Suprapubic skin (tissue), 4 donors: ENCODE measurements around the gene CSTPP1. TPM values are rescaled to one million over a fixed set of nuclear protein-coding genes. Genes with fewer than 3 reads are reported as not detected.

Source experiments
- DNase-seq, 2 donors: peaks; one replicate each; pipeline ENCODE4 v3.0.0-alpha.2; 2019; ENCODE audit warnings: low spot score in 2 of 2
- H3K27ac ChIP-seq: fragments of 200-600 bp; sonication (generic); one replicate; pipeline ENCODE4 v1.5.1; 2019
- H3K27me3 ChIP-seq: fragments of 200-600 bp; sonication (generic); one replicate; pipeline ENCODE4 v1.5.1; 2019
- H3K36me3 ChIP-seq: fragments of 200-600 bp; sonication (generic); one replicate; pipeline ENCODE4 v1.5.1; 2019
- H3K4me1 ChIP-seq: fragments of 200-600 bp; sonication (generic); one replicate; pipeline ENCODE4 v1.5.1; 2019
- H3K4me3 ChIP-seq: fragments of 200-600 bp; sonication (generic); one replicate; pipeline ENCODE4 v1.5.1; 2019; ENCODE audit warnings: mild to moderate bottlenecking
- H3K9me3 ChIP-seq: fragments of 200-600 bp; sonication (generic); one replicate; pipeline ENCODE4 v1.5.1; 2019
- EP300 ChIP-seq: sonication (generic); formaldehyde crosslinking; IDR thresholded peaks from one replicate; pipeline ENCODE4 v1.6.1; 2017; ENCODE audit warnings: antibody characterized with exemption
- POLR2A ChIP-seq, 2 donors: fragments of 450-650 bp; IDR thresholded peaks; one replicate each; pipeline ENCODE4 v1.6.1; 2017; ENCODE audit warnings: antibody characterized with exemption in 2 of 2, mild to moderate bottlenecking in 2 of 2, moderate library complexity in 2 of 2
- POLR2AphosphoS5 ChIP-seq, 3 donors: sonication (generic); formaldehyde crosslinking; IDR thresholded peaks; one replicate each; pipeline ENCODE4 v1.6.1; 2017; ENCODE audit warnings: antibody characterized with exemption in 3 of 3
- WGBS: methylation state at CpG from one replicate; pipeline ENCODE4 v1.1.5; 2018; 5-methylcytosine and 5-hydroxymethylcytosine counted together
- total RNA-seq, 4 donors: library from RNA; depleted of rRNA; stranded (reverse); fragments of >200 nt; gene quantifications; one replicate each; pipeline ENCODE4 v1.1.0, GENCODE V29; 2016
- TF ChIP-seq, protein P1 (sequence below), 2 donors: fragments of 200-600 bp in 1 of 2; fragments of 450-650 bp in 1 of 2; sonication (generic) in 1 of 2; IDR thresholded peaks; one replicate each; pipeline ENCODE4 v1.5.1; 2016 to 2019; ENCODE audit warnings: antibody characterized with exemption in 2 of 2, mild to moderate bottlenecking in 1 of 2, moderate library complexity in 1 of 2

Gene CSTPP1
- total RNA-seq, 4 donors from 2014 or later, result 34.9 to 117 (median 48.1) TPM

DNA sequence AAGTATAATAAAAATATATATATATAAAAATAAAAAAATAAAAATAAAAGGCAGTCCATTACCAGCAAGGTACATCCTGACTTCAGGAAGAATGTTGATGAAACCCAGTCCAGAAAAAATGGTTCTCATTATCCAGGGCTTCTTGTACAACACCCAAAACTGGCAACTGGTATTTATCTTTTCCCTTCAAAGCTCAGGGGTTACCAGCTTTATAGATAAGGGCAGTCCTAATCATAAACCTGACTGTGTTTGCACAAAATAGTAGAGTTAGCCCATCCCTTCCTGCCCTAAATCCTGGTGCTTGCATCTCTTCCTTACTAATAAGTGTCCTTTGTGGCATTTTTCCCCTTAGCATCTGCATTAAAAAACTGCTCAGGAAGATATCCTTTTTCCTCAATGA is 97.5 kb downstream of the CSTPP1 start:
- DNase-seq, result no peak
- no peak overlapping the region for H3K4me3 ChIP-seq
- H3K9me3 ChIP-seq, result no peaks in the 10 kb centered on the region
- no peak for TF ChIP-seq POLR2A (IDR thresholded peaks at IDR 0.05)
- TF ChIP-seq POLR2AphosphoS5 (IDR thresholded peaks at IDR 0.05), result no peak
- TF ChIP-seq, protein P1, sequence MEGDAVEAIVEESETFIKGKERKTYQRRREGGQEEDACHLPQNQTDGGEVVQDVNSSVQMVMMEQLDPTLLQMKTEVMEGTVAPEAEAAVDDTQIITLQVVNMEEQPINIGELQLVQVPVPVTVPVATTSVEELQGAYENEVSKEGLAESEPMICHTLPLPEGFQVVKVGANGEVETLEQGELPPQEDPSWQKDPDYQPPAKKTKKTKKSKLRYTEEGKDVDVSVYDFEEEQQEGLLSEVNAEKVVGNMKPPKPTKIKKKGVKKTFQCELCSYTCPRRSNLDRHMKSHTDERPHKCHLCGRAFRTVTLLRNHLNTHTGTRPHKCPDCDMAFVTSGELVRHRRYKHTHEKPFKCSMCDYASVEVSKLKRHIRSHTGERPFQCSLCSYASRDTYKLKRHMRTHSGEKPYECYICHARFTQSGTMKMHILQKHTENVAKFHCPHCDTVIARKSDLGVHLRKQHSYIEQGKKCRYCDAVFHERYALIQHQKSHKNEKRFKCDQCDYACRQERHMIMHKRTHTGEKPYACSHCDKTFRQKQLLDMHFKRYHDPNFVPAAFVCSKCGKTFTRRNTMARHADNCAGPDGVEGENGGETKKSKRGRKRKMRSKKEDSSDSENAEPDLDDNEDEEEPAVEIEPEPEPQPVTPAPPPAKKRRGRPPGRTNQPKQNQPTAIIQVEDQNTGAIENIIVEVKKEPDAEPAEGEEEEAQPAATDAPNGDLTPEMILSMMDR (IDR thresholded peaks at IDR 0.05), result no peak
- no peaks in the 10 kb centered on the region for H3K36me3 ChIP-seq
- H3K4me1 ChIP-seq, result no peaks in the 10 kb centered on the region
- no peaks in the 10 kb centered on the region for H3K27me3 ChIP-seq
- H3K27ac ChIP-seq, result no peak overlapping the region

DNA sequence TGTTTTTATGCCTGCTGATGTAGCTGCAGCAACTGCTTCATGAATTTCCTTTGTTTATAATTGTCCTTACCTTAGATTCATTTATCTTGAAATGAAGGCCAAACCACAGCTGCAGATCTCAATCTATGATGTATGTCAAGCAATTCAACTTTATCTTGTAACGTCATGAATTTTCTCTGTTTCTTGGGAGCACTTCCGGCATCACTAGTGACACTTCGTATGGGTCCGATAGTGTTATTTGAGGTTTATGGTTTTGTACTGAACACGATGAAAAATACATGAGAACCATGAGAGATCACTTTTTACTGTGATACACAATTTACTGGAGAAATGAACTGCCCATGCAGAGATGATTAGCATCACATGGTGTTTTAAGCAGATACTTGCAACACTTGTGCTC is 98.5 kb downstream of the CSTPP1 start:
- H3K4me1 ChIP-seq, result no peaks in the 10 kb centered on the region
- H3K36me3 ChIP-seq, result no peaks in the 10 kb centered on the region
- H3K27me3 ChIP-seq, result no peaks in the 10 kb centered on the region
- no peak overlapping the region for H3K27ac ChIP-seq
- no peak overlapping the region for H3K4me3 ChIP-seq
- TF ChIP-seq POLR2A (IDR thresholded peaks at IDR 0.05) (no peak), POLR2AphosphoS5 (IDR thresholded peaks at IDR 0.05) (no peak), EP300 (no peak)
- TF ChIP-seq, protein P1 (IDR thresholded peaks at IDR 0.05), result no peak
- no peak for DNase-seq
- H3K9me3 ChIP-seq, result no peaks in the 10 kb centered on the region
- 68% methylated on average over 5 of the region's 5 CpGs for WGBS

DNA sequence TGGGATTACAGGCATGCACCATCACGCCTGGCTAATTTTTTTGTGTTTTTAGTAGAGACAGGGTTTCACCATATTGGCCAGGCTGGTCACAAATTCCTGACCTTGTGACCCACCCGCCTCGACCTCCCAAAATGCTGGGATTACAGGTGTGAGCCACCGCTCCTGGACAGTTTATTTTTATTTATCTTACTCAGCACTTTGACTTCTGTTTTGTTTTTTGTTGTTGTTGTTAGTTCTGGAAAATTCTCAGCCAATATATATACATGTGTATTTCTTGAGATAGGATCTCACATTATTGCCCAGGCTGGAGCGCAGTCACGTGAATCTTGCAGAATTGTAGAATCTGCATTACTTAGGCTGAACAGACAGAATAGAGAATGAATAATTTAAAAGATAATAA is 107.6 kb downstream of the CSTPP1 start:
- H3K27ac ChIP-seq, result no peak overlapping the region
- no peak for TF ChIP-seq POLR2A (IDR thresholded peaks at IDR 0.05)
- no peak for TF ChIP-seq EP300
- TF ChIP-seq POLR2AphosphoS5 (IDR thresholded peaks at IDR 0.05), result no peak
- TF ChIP-seq, protein P1 (IDR thresholded peaks at IDR 0.05), result no peak
- DNase-seq, result no peak
- no peaks in the 10 kb centered on the region for H3K36me3 ChIP-seq
- H3K9me3 ChIP-seq, result no peaks in the 10 kb centered on the region
- H3K4me3 ChIP-seq, result no peak overlapping the region
- no peaks in the 10 kb centered on the region for H3K4me1 ChIP-seq
- no peaks in the 10 kb centered on the region for H3K27me3 ChIP-seq
- WGBS, result 94% methylated on average over 6 of the region's 6 CpGs

DNA sequence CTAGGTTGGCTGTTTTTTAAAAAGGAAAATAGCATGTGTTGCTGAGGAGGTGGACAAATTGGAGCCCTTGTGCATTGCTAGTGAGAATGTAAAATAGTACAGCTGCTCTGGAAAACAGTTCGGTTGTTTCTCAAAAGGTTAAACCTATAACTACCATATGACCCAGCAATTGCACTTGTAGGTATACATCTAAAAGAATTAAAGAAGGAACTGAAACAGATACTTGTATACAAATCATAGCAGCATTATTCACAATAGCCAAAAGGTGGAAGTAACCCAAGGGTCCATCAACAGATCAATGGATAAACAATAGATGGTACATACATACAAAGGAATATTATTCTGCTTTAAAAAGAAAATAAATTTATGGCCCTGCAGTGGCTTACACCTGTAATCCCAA is 111.4 kb downstream of the CSTPP1 start:
- 97% methylated on average over 1 of the region's 1 CpG for WGBS
- Histone ChIP-seq H3K27me3 (no peaks in the 10 kb centered on the region), H3K9me3 (no peaks in the 10 kb centered on the region), H3K4me1 (no peaks in the 10 kb centered on the region), H3K36me3 (no peaks in the 10 kb centered on the region), H3K27ac (no peak overlapping the region), H3K4me3 (no peak overlapping the region)
- no peak for DNase-seq
- TF ChIP-seq, protein P1 (IDR thresholded peaks at IDR 0.05), result no peak
- TF ChIP-seq POLR2A (IDR thresholded peaks at IDR 0.05), result no peak
- TF ChIP-seq EP300, result no peak
- TF ChIP-seq POLR2AphosphoS5 (IDR thresholded peaks at IDR 0.05), result no peak

DNA sequence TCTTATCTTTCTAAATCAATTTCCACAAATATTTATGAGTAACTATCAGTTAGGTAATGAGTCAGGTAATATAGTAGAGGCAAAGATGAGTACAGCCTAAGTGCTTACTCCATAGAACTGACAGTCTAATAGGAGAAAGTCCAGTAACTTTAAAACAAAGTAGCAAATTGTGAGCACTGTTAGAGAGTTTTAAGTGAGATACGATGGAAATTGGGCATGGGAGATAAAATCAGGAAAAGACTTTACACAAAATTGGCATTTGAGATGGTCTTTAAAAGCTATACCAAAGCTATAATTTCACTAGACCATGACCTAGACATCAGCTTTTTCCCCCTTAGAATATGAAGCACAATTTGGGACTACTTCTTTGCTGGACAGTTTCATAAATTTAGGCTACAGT is 113.7 kb downstream of the CSTPP1 start:
- Histone ChIP-seq H3K36me3 (no peaks in the 10 kb centered on the region), H3K4me1 (no peaks in the 10 kb centered on the region), H3K4me3 (no peak overlapping the region), H3K27ac (no peak overlapping the region), H3K27me3 (no peaks in the 10 kb centered on the region), H3K9me3 (no peaks in the 10 kb centered on the region)
- 89% methylated on average over 1 of the region's 1 CpG for WGBS
- TF ChIP-seq POLR2A (IDR thresholded peaks at IDR 0.05) (no peak), POLR2AphosphoS5 (IDR thresholded peaks at IDR 0.05) (no peak), EP300 (no peak)
- TF ChIP-seq, protein P1 (IDR thresholded peaks at IDR 0.05), result no peak
- DNase-seq, result no peak
